ENCODE results near the gene DNAJC5.

DNA sequence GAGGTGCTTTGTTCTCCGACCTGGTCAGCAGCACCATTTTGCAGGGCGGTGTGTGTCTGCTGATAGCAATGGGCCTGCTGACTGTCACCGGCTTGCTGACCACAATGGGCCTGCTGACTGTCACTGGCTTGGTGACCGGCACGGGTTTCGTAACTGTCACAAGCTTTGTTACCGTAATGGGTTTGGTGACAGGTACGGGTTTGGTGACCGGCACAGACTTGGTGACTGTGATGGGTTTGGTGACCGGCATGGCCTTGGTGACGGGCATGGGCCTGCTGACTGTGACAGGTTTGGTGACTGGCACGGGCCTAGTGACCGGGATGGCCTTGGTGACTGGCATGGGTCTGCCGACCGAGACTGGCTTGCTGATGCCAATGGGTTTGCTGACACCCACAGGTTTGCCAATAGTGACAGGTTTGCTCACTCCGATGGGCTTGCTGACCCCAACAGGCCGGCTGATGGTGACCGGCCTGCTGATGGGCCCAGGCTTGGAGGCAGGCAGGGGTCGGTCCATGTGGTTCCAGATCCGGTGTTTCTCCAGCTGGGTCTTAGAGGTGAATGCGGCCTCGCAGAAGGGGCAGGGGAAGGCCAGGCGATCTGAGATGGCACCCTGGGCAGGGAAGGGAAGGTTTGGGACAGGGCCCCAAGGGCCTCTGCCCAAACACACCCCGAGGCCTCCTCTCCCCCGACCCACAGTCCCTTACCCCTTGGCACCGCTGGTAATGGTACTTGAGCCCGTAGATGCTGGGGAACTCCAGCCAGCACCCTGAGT lies 71.4 kb downstream of the DNAJC5 start:
- no peak for TF ChIP-seq JUND (IDR thresholded peaks at IDR 0.05; ENCODE audit: low read length)
- TF ChIP-seq EZH2 (IDR thresholded peaks at IDR 0.05; ENCODE audit: low read depth, low read length, severe bottlenecking) = no peak
- no peak for TF ChIP-seq EGR1 (IDR thresholded peaks at IDR 0.05; ENCODE audit: borderline replicate concordance, low read depth, low read length)
- TF ChIP-seq SIN3A (conservative IDR thresholded peaks at IDR 0.05 in 1 of 2, IDR thresholded peaks at IDR 0.05 in 1 of 2; ENCODE audit: low read depth in 1 of 2, low read length in 2 of 2) = no peak
- TF ChIP-seq, protein P1, sequence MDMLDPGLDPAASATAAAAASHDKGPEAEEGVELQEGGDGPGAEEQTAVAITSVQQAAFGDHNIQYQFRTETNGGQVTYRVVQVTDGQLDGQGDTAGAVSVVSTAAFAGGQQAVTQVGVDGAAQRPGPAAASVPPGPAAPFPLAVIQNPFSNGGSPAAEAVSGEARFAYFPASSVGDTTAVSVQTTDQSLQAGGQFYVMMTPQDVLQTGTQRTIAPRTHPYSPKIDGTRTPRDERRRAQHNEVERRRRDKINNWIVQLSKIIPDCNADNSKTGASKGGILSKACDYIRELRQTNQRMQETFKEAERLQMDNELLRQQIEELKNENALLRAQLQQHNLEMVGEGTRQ (IDR thresholded peaks at IDR 0.05; ENCODE audit: low read length) = no peak
- no peak for TF ChIP-seq CTCF (IDR thresholded peaks at IDR 0.05; ENCODE audit: control extremely low read depth in 1 of 3, insufficient read depth in 1 of 3, low read depth in 1 of 3, low read length in 3 of 3)
- TF ChIP-seq KDM5A (IDR thresholded peaks at IDR 0.05; ENCODE audit: low read length) = no peak
- no peak for TF ChIP-seq SIX5 (IDR thresholded peaks at IDR 0.05; ENCODE audit: low read depth, low read length)
- TF ChIP-seq CREB1 (IDR thresholded peaks at IDR 0.05) = no peak
- no peak for TF ChIP-seq ZNF274 (IDR thresholded peaks at IDR 0.05; ENCODE audit: borderline replicate concordance, extremely low read depth, low read length)
- no peak for TF ChIP-seq RXRA (IDR thresholded peaks at IDR 0.05; ENCODE audit: insufficient read depth, low read depth, low read length)
- TF ChIP-seq TEAD4 (IDR thresholded peaks at IDR 0.05; ENCODE audit: low read depth, low read length) = no peak
- no peak for TF ChIP-seq PHF8 (conservative IDR thresholded peaks at IDR 0.05; ENCODE audit: low read depth, low read length)
- no peak for TF ChIP-seq EP300 (IDR thresholded peaks at IDR 0.05; ENCODE audit: borderline replicate concordance in 1 of 2, low read depth in 2 of 2, low read length in 2 of 2)

All from H1 (cell line).